ENCODE results near the gene SRXN1.

SRXN1 gene

DNA sequence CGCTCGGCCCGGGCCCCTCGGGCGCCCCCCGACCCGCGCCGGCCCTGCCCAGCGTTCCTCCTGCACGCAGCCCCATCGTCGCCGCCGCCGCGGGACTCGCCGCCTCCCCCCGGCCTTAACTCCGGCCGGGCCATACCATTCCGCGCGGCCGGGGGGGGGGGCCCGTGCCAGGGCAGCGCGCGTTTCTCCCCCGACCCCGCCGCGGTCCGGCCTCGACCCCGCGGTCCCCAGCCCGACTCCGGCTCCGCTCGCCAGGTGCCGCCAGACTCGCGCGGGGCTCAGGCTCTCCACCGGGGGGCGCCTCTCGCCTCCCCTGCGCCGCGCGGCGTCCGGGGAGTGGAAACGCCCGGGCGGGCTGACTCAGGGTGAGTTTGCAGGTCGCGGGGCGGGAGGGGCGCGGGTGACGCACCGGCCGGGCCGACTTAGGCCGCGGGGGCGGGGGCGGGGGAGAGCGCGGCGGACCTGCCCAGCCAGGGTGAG, at the start of gene SRXN1:
Gene SRXN1, minus strand, starts transcription at position 91 of the 480 bp plus-strand sequence. Its CDS starts 15 bp downstream, at position 76.
- H3K36me3 ChIP-seq (ENCODE audit: control insufficient read depth in 2 of 2, insufficient read depth in 1 of 2, low read length in 2 of 2), result peaks cover 5 to 31% of the 10 kb centered on the region in 2 experiments; a peak in 2 of 3 replicates
- H3K9me3 ChIP-seq (ENCODE audit: control insufficient read depth, insufficient read depth, low read depth, low read length), result no peaks in the 10 kb centered on the region
- no peaks in the 10 kb centered on the region for H3K4me1 ChIP-seq (ENCODE audit: control insufficient read depth, insufficient read depth, low read length)
- H3K27ac ChIP-seq (ENCODE audit: extremely low read depth, low read depth, low read length), result peak within 1 kb of the TSS; percentile 77
- peak within 1 kb of the TSS; percentile 59 for H3K4me3 ChIP-seq (ENCODE audit: low read depth, low read length)
- POLR2A ChIA-PET, result interaction anchor here (0.9 kb wide), 1 partner anchor 92 kb away, joined by 3 read pairs; no protein-coding TSS in a partner anchor
- CTCF ChIA-PET, result interaction anchor here (0.7 to 5.4 kb wide), 9 partner anchors 11 to 173 kb away, joined by 3 to 81 read pairs (median 6); no protein-coding TSS in a partner anchor
- TF ChIP-seq, protein P1, sequence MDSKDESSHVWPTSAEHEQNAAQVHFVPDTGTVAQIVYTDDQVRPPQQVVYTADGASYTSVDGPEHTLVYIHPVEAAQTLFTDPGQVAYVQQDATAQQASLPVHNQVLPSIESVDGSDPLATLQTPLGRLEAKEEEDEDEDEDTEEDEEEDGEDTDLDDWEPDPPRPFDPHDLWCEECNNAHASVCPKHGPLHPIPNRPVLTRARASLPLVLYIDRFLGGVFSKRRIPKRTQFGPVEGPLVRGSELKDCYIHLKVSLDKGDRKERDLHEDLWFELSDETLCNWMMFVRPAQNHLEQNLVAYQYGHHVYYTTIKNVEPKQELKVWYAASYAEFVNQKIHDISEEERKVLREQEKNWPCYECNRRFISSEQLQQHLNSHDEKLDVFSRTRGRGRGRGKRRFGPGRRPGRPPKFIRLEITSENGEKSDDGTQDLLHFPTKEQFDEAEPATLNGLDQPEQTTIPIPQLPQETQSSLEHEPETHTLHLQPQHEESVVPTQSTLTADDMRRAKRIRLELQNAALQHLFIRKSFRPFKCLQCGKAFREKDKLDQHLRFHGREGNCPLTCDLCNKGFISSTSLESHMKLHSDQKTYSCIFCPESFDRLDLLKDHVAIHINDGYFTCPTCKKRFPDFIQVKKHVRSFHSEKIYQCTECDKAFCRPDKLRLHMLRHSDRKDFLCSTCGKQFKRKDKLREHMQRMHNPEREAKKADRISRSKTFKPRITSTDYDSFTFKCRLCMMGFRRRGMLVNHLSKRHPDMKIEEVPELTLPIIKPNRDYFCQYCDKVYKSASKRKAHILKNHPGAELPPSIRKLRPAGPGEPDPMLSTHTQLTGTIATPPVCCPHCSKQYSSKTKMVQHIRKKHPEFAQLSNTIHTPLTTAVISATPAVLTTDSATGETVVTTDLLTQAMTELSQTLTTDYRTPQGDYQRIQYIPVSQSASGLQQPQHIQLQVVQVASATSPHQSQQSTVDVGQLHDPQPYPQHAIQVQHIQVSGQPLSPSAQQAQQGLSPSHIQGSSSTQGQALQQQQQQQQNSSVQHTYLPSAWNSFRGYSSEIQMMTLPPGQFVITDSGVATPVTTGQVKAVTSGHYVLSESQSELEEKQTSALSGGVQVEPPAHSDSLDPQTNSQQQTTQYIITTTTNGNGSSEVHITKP (tag by site-specific recombination; IDR thresholded peaks at IDR 0.05), result peak; percentile 92
- TF ChIP-seq, protein P2, sequence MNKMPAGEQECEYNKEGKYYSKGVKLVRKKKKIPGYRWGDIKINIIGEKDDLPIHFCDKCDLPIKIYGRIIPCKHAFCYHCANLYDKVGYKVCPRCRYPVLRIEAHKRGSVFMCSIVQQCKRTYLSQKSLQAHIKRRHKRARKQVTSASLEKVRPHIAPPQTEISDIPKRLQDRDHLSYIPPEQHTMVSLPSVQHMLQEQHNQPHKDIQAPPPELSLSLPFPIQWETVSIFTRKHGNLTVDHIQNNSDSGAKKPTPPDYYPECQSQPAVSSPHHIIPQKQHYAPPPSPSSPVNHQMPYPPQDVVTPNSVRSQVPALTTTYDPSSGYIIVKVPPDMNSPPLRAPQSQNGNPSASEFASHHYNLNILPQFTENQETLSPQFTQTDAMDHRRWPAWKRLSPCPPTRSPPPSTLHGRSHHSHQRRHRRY (tag by site-specific recombination; IDR thresholded peaks at IDR 0.05), result no peak
- TF ChIP-seq, protein P3, sequence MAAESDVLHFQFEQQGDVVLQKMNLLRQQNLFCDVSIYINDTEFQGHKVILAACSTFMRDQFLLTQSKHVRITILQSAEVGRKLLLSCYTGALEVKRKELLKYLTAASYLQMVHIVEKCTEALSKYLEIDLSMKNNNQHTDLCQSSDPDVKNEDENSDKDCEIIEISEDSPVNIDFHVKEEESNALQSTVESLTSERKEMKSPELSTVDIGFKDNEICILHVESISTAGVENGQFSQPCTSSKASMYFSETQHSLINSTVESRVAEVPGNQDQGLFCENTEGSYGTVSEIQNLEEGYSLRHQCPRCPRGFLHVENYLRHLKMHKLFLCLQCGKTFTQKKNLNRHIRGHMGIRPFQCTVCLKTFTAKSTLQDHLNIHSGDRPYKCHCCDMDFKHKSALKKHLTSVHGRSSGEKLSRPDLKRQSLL (tag by site-specific recombination; IDR thresholded peaks at IDR 0.05), result peak; percentile 26; the same call in 1 of the 2 replicates
- TF ChIP-seq ZNF629 (tag by site-specific recombination; IDR thresholded peaks at IDR 0.05) (no peak), ZNF600 (tag by site-specific recombination; IDR thresholded peaks at IDR 0.05) (no peak), ZNF660 (tag by site-specific recombination; IDR thresholded peaks at IDR 0.05) (peak; percentile 96; the same call in 1 of the 2 replicates), ZNF24 (tag by site-specific recombination; IDR thresholded peaks at IDR 0.05) (no peak), ZSCAN30 (tag by site-specific recombination; IDR thresholded peaks at IDR 0.05) (peak; percentile 95), ZNF37A (tag by site-specific recombination; IDR thresholded peaks at IDR 0.05) (no peak), ZNF211 (tag by site-specific recombination; IDR thresholded peaks at IDR 0.05; ENCODE audit: low read depth) (no peak), IKZF3 (tag by site-specific recombination; IDR thresholded peaks at IDR 0.05) (peak; percentile 37; the same call in 1 of the 2 replicates), ZNF202 (tag by site-specific recombination; IDR thresholded peaks at IDR 0.05; ENCODE audit: borderline replicate concordance) (no peak), SALL2 (tag by site-specific recombination; IDR thresholded peaks at IDR 0.05; ENCODE audit: borderline replicate concordance) (no peak), ZNF596 (tag by site-specific recombination; IDR thresholded peaks at IDR 0.05) (peak; percentile 5; the same call in 1 of the 2 replicates), ZNF184 (tag by site-specific recombination; IDR thresholded peaks at IDR 0.05) (peak; percentile 83), ZBTB17 (tag by site-specific recombination; IDR thresholded peaks at IDR 0.05) (no peak), ZNF561 (tag by site-specific recombination; IDR thresholded peaks at IDR 0.05; ENCODE audit: borderline replicate concordance) (peak; percentile 88), KLF10 (tag by site-specific recombination; IDR thresholded peaks at IDR 0.05) (peak; percentile 60), ZNF677 (tag by site-specific recombination; IDR thresholded peaks at IDR 0.05) (peak; percentile 45; the same call in 1 of the 2 replicates)
- TF ChIP-seq, protein P4, sequence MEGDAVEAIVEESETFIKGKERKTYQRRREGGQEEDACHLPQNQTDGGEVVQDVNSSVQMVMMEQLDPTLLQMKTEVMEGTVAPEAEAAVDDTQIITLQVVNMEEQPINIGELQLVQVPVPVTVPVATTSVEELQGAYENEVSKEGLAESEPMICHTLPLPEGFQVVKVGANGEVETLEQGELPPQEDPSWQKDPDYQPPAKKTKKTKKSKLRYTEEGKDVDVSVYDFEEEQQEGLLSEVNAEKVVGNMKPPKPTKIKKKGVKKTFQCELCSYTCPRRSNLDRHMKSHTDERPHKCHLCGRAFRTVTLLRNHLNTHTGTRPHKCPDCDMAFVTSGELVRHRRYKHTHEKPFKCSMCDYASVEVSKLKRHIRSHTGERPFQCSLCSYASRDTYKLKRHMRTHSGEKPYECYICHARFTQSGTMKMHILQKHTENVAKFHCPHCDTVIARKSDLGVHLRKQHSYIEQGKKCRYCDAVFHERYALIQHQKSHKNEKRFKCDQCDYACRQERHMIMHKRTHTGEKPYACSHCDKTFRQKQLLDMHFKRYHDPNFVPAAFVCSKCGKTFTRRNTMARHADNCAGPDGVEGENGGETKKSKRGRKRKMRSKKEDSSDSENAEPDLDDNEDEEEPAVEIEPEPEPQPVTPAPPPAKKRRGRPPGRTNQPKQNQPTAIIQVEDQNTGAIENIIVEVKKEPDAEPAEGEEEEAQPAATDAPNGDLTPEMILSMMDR (tag by site-specific recombination; IDR thresholded peaks at IDR 0.05), result peak; percentile 39; the same call in 1 of the 2 replicates
- TF ChIP-seq, protein P5, sequence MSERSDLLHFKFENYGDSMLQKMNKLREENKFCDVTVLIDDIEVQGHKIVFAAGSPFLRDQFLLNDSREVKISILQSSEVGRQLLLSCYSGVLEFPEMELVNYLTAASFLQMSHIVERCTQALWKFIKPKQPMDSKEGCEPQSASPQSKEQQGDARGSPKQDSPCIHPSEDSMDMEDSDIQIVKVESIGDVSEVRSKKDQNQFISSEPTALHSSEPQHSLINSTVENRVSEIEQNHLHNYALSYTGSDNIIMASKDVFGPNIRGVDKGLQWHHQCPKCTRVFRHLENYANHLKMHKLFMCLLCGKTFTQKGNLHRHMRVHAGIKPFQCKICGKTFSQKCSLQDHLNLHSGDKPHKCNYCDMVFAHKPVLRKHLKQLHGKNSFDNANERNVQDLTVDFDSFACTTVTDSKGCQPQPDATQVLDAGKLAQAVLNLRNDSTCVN (tag by site-specific recombination; optimal IDR thresholded peaks at IDR 0.05), result peak; percentile 43
- TF ChIP-seq, protein P6, sequence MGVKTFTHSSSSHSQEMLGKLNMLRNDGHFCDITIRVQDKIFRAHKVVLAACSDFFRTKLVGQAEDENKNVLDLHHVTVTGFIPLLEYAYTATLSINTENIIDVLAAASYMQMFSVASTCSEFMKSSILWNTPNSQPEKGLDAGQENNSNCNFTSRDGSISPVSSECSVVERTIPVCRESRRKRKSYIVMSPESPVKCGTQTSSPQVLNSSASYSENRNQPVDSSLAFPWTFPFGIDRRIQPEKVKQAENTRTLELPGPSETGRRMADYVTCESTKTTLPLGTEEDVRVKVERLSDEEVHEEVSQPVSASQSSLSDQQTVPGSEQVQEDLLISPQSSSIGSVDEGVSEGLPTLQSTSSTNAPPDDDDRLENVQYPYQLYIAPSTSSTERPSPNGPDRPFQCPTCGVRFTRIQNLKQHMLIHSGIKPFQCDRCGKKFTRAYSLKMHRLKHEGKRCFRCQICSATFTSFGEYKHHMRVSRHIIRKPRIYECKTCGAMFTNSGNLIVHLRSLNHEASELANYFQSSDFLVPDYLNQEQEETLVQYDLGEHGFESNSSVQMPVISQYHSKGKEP (tag by site-specific recombination; IDR thresholded peaks at IDR 0.05), result 0 out of 2 replicates have a peak, but pooled peaks have one; percentile 38
- TF ChIP-seq, protein P7, sequence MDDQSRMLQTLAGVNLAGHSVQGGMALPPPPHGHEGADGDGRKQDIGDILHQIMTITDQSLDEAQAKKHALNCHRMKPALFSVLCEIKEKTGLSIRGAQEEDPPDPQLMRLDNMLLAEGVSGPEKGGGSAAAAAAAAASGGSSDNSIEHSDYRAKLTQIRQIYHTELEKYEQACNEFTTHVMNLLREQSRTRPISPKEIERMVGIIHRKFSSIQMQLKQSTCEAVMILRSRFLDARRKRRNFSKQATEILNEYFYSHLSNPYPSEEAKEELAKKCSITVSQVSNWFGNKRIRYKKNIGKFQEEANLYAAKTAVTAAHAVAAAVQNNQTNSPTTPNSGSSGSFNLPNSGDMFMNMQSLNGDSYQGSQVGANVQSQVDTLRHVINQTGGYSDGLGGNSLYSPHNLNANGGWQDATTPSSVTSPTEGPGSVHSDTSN (CRISPR knock-in tag; IDR thresholded peaks at IDR 0.05), result peak; percentile 40; the same call in 1 of the 2 replicates
- TF ChIP-seq, protein P8, sequence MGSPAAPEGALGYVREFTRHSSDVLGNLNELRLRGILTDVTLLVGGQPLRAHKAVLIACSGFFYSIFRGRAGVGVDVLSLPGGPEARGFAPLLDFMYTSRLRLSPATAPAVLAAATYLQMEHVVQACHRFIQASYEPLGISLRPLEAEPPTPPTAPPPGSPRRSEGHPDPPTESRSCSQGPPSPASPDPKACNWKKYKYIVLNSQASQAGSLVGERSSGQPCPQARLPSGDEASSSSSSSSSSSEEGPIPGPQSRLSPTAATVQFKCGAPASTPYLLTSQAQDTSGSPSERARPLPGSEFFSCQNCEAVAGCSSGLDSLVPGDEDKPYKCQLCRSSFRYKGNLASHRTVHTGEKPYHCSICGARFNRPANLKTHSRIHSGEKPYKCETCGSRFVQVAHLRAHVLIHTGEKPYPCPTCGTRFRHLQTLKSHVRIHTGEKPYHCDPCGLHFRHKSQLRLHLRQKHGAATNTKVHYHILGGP (tag by site-specific recombination; IDR thresholded peaks at IDR 0.05), result no peak

Data from HEK293 (cell line).